SK-N-MC (cell line): ENCODE data around the gene SRCAP.

Experiments
- EZH2 ChIP-seq: fragments of 200-600 bp; sonication (generic); IDR thresholded peaks from one replicate; pipeline ENCODE4 v1.6.1; 2017; ENCODE audit warnings: antibody characterized with exemption
- FOXP2 ChIP-seq: optimal IDR thresholded peaks from 2 replicates; pipeline ENCODE3; 2011; ENCODE audit warnings: mild to moderate bottlenecking, moderate library complexity; ENCODE audit not compliant: insufficient read depth; ENCODE audit errors: extremely low read length, control extremely low read depth
- POLR2AphosphoS5 ChIP-seq: IDR thresholded peaks from 2 replicates; pipeline ENCODE4 v1.6.1; 2012; ENCODE audit warnings: mild to moderate bottlenecking, low read depth, low read length, borderline replicate concordance

- no peak for TF ChIP-seq POLR2AphosphoS5
- no peak for TF ChIP-seq EZH2
- no peak for TF ChIP-seq FOXP2
Measured at GRCh38 chr16:30680326-30680725, 18.6 kb upstream of the SRCAP start.
